Mesenchymal stem cell (in vitro differentiated cells and primary cell): Measurements from ENCODE around the gene HSPBP1.
A peak's percentile ranks its signal among the peaks of the same experiment; 100 is the strongest.

Experiments used
- DNase-seq: peaks from one replicate; pipeline ENCODE4 v3.0.0-alpha.2; 2013
- H2AFZ ChIP-seq: one replicate; pipeline ENCODE4 v1.6.1; 2013; ENCODE audit warnings: low read depth, mild to moderate bottlenecking, control low read depth, inconsistent platforms, low read length, moderate library complexity
- H2AK5ac ChIP-seq: 2 replicates; pipeline ENCODE4 v1.6.1; 2013; ENCODE audit warnings: low read length, moderate library complexity, mild to moderate bottlenecking, inconsistent platforms; ENCODE audit not compliant: severe bottlenecking
- H2BK120ac ChIP-seq: one replicate; pipeline ENCODE4 v1.6.1; 2013; ENCODE audit warnings: low read depth, mild to moderate bottlenecking, inconsistent platforms, low read length, moderate library complexity
- H2BK12ac ChIP-seq, 2 experiments: one replicate each; pipeline ENCODE4 v1.6.1; 2013; ENCODE audit warnings: inconsistent platforms in 2 of 2, low read length in 2 of 2, mild to moderate bottlenecking in 2 of 2, moderate library complexity in 2 of 2, control low read depth in 1 of 2
- H2BK15ac ChIP-seq: one replicate; pipeline ENCODE4 v1.6.1; 2013; ENCODE audit warnings: mild to moderate bottlenecking, low read depth, inconsistent platforms; ENCODE audit not compliant: poor library complexity, severe bottlenecking
- H2BK5ac ChIP-seq: 2 replicates; pipeline ENCODE4 v1.6.1; 2013; ENCODE audit warnings: low read depth, mild to moderate bottlenecking, low read length, control low read depth, inconsistent platforms; ENCODE audit not compliant: poor library complexity, severe bottlenecking
- H3K14ac ChIP-seq, 2 experiments: one replicate each; pipeline ENCODE4 v1.6.1; 2013; ENCODE audit warnings: inconsistent platforms in 2 of 2, low read length in 2 of 2, control low read depth in 1 of 2, mild to moderate bottlenecking in 1 of 2, moderate library complexity in 1 of 2
- H3K18ac ChIP-seq, 2 experiments: one replicate each; pipeline ENCODE4 v1.6.1; 2013; ENCODE audit warnings: inconsistent platforms in 2 of 2, low read length in 2 of 2, control low read depth in 1 of 2, low read depth in 1 of 2, mild to moderate bottlenecking in 1 of 2
- H3K23ac ChIP-seq, 2 experiments: one replicate each; pipeline ENCODE4 v1.6.1; 2013; ENCODE audit warnings: inconsistent platforms in 2 of 2, low read length in 2 of 2, mild to moderate bottlenecking in 2 of 2, moderate library complexity in 2 of 2, control low read depth in 1 of 2
- H3K27ac ChIP-seq: 2 replicates; pipeline ENCODE4 v1.5.1; 2013; ENCODE audit warnings: mild to moderate bottlenecking, moderate library complexity, low read length, control low read depth, inconsistent platforms; ENCODE audit not compliant: poor library complexity, severe bottlenecking
- H3K27me3 ChIP-seq, 2 experiments: 2 replicates each; pipeline versions ENCODE4 v1.6.1 to v1.7.0; 2013; ENCODE audit warnings: low read length in 2 of 2, mild to moderate bottlenecking in 2 of 2, moderate library complexity in 2 of 2, control low read depth in 1 of 2, inconsistent platforms in 1 of 2; ENCODE audit not compliant: control insufficient read depth in 1 of 2, insufficient read depth in 1 of 2
- H3K36me3 ChIP-seq, 2 experiments: 2 replicates each; pipeline versions ENCODE4 v1.6.1 to v1.7.0; 2013; ENCODE audit warnings: low read length in 2 of 2, control low read depth in 1 of 2, inconsistent platforms in 1 of 2, low read depth in 1 of 2, mild to moderate bottlenecking in 1 of 2; ENCODE audit not compliant: insufficient read depth in 2 of 2, control insufficient read depth in 1 of 2
- H3K4ac ChIP-seq, 2 experiments: one replicate each; pipeline ENCODE4 v1.6.1; 2013; ENCODE audit warnings: inconsistent platforms in 2 of 2, low read length in 2 of 2, mild to moderate bottlenecking in 2 of 2, moderate library complexity in 2 of 2, control low read depth in 1 of 2, low read depth in 1 of 2
- H3K4me1 ChIP-seq: 2 replicates; pipeline ENCODE4 v1.6.1; 2013; ENCODE audit warnings: low read depth, low read length, control low read depth; ENCODE audit not compliant: control insufficient read depth, insufficient read depth
- H3K4me2 ChIP-seq: 2 replicates; pipeline ENCODE4 v1.6.1; 2013; ENCODE audit warnings: low read length, mild to moderate bottlenecking, inconsistent platforms; ENCODE audit not compliant: poor library complexity, severe bottlenecking
- H3K4me3 ChIP-seq, 2 experiments: 2 replicates each; pipeline versions ENCODE4 v1.5.1 to v1.7.0; 2013; ENCODE audit warnings: low read length in 2 of 2, mild to moderate bottlenecking in 2 of 2, control low read depth in 1 of 2, low read depth in 1 of 2; ENCODE audit not compliant: insufficient read depth in 1 of 2
- H3K79me1 ChIP-seq: replicated peaks from 2 replicates; pipeline ENCODE4 v1.6.1; 2013; ENCODE audit warnings: mild to moderate bottlenecking, control low read depth, low read length, inconsistent platforms; ENCODE audit not compliant: poor library complexity, severe bottlenecking
- H3K9ac ChIP-seq: 2 replicates; pipeline ENCODE4 v1.7.0; 2013; ENCODE audit warnings: mild to moderate bottlenecking, low read length, moderate library complexity
- H3K9me3 ChIP-seq: 2 replicates; pipeline ENCODE4 v1.7.0; 2013; ENCODE audit warnings: mild to moderate bottlenecking, low read length; ENCODE audit not compliant: control insufficient read depth
- H4K8ac ChIP-seq: one replicate; pipeline ENCODE4 v1.6.1; 2013; ENCODE audit warnings: inconsistent platforms, mild to moderate bottlenecking, low read length, moderate library complexity
- H4K91ac ChIP-seq: one replicate; pipeline ENCODE4 v1.6.1; 2013; ENCODE audit warnings: mild to moderate bottlenecking, low read length, inconsistent platforms
- WGBS: methylation state at CpG from one replicate; pipeline ENCODE4 v1.1.7; 2013; ENCODE audit warnings: mixed read lengths; 5-methylcytosine and 5-hydroxymethylcytosine counted together

Gene HSPBP1

GRCh38 chr19:55229789-55230182 is 50.1 kb downstream of the HSPBP1 start:
- no peak overlapping the region for H2BK12ac ChIP-seq
- peaks cover 17% of the 10 kb centered on the region for H3K4me1 ChIP-seq
- no peak overlapping the region for H3K4me2 ChIP-seq
- H4K8ac ChIP-seq, result no peak overlapping the region
- peaks cover 80% of the 10 kb centered on the region in 2 experiments for H3K36me3 ChIP-seq
- no peaks in the 10 kb centered on the region for H3K27me3 ChIP-seq
- no peak overlapping the region for H3K14ac ChIP-seq
- peaks cover 35% of the 10 kb centered on the region for H3K79me1 ChIP-seq
- H3K18ac ChIP-seq, result no peak overlapping the region
- no peak for DNase-seq
- H4K91ac ChIP-seq, result no peak overlapping the region
- H2BK15ac ChIP-seq, result no peak overlapping the region
- no peak overlapping the region for H2BK5ac ChIP-seq
- H3K9ac ChIP-seq, result no peak overlapping the region
- H3K4ac ChIP-seq, result no peak overlapping the region
- no peak overlapping the region for H2BK120ac ChIP-seq
- H3K23ac ChIP-seq, result no peak overlapping the region
- H3K27ac ChIP-seq, result no peak overlapping the region
- 95% methylated on average over 14 of the region's 17 CpGs for WGBS
- H3K4me3 ChIP-seq, result no peak overlapping the region
- no peak overlapping the region for H2AFZ ChIP-seq
- H3K9me3 ChIP-seq, result no peaks in the 10 kb centered on the region
- no peak overlapping the region for H2AK5ac ChIP-seq

GRCh38 chr19:55229145-55229788 is 50.6 kb downstream of the HSPBP1 start:
- H2AFZ ChIP-seq, result no peak overlapping the region
- H3K27ac ChIP-seq, result no peak overlapping the region
- H3K9me3 ChIP-seq, result no peaks in the 10 kb centered on the region
- no peak overlapping the region for H2BK5ac ChIP-seq
- peaks cover 17% of the 10 kb centered on the region for H3K4me1 ChIP-seq
- peaks cover 31% of the 10 kb centered on the region for H3K79me1 ChIP-seq
- no peak overlapping the region for H2BK15ac ChIP-seq
- no peak overlapping the region for H4K91ac ChIP-seq
- DNase-seq, result no peak
- H2BK12ac ChIP-seq, result no peak overlapping the region
- H4K8ac ChIP-seq, result no peak overlapping the region
- H3K9ac ChIP-seq, result no peak overlapping the region
- H3K27me3 ChIP-seq, result no peaks in the 10 kb centered on the region
- no peak overlapping the region for H3K4me2 ChIP-seq
- no peak overlapping the region for H3K18ac ChIP-seq
- H2BK120ac ChIP-seq, result no peak overlapping the region
- H3K14ac ChIP-seq, result no peak overlapping the region
- WGBS, result 92% methylated on average over 11 of the region's 18 CpGs
- no peak overlapping the region for H3K4me3 ChIP-seq
- no peak overlapping the region for H3K23ac ChIP-seq
- peaks cover 75 to 76% of the 10 kb centered on the region in 2 experiments for H3K36me3 ChIP-seq
- no peak overlapping the region for H2AK5ac ChIP-seq
- no peak overlapping the region for H3K4ac ChIP-seq

GRCh38 chr19:55228403-55229031 is 51.4 kb downstream of the HSPBP1 start, which contains the start of gene TMEM86B:
TMEM86B (minus strand) TSS chr19:55228763; CDS start chr19:55228741, 22 bp downstream.
- H2BK5ac ChIP-seq, result no peak within 1 kb of the TSS
- H3K14ac ChIP-seq, result no peak within 1 kb of the TSS
- DNase-seq, result no peak
- H3K27me3 ChIP-seq, result no peaks in the 10 kb centered on the region
- H3K18ac ChIP-seq, result no peak within 1 kb of the TSS
- H4K8ac ChIP-seq, result no peak within 1 kb of the TSS
- no peak within 1 kb of the TSS for H3K4me3 ChIP-seq
- H2BK12ac ChIP-seq, result no peak within 1 kb of the TSS
- H3K36me3 ChIP-seq, result peaks cover 71 to 83% of the 10 kb centered on the region in 2 experiments
- H2BK15ac ChIP-seq, result no peak within 1 kb of the TSS
- H3K4me1 ChIP-seq, result peaks cover 17% of the 10 kb centered on the region
- no peak within 1 kb of the TSS for H3K4me2 ChIP-seq
- no peak within 1 kb of the TSS for H2BK120ac ChIP-seq
- H2AK5ac ChIP-seq, result no peak within 1 kb of the TSS
- peaks cover 31% of the 10 kb centered on the region for H3K79me1 ChIP-seq
- no peak within 1 kb of the TSS for H4K91ac ChIP-seq
- no peak within 1 kb of the TSS for H3K9ac ChIP-seq
- H3K27ac ChIP-seq, result no peak within 1 kb of the TSS
- H3K23ac ChIP-seq, result no peak within 1 kb of the TSS
- no peaks in the 10 kb centered on the region for H3K9me3 ChIP-seq
- H2AFZ ChIP-seq, result no peak within 1 kb of the TSS
- WGBS, result 98% methylated on average over 12 of the region's 12 CpGs
- H3K4ac ChIP-seq, result no peak within 1 kb of the TSS

- Histone ChIP-seq H3K79me1 (peaks cover 31% of the 10 kb centered on the region), H3K27me3 (no peaks in the 10 kb centered on the region), H3K9ac (no peak overlapping the region), H2BK5ac (no peak overlapping the region), H3K4me3 (no peak overlapping the region), H3K9me3 (no peaks in the 10 kb centered on the region), H2AFZ (no peak overlapping the region), H2BK12ac (no peak overlapping the region), H3K4me2 (no peak overlapping the region), H3K14ac (no peak overlapping the region), H3K23ac (no peak overlapping the region), H3K27ac (no peak overlapping the region), H4K8ac (no peak overlapping the region), H4K91ac (no peak overlapping the region), H2AK5ac (no peak overlapping the region), H3K36me3 (peaks cover 67 to 87% of the 10 kb centered on the region in 2 experiments), H3K18ac (no peak overlapping the region), H3K4me1 (peaks cover 17% of the 10 kb centered on the region), H2BK120ac (no peak overlapping the region), H2BK15ac (no peak overlapping the region), H3K4ac (no peak overlapping the region)
- 70% methylated on average over 17 of the region's 17 CpGs for WGBS
- DNase-seq, result peak; percentile 21
These were observed 51.9 kb downstream of the HSPBP1 start for GRCh38 chr19:55228015-55228391.
